ENCODE measurements around the gene ENPP6. TPM values are rescaled to one million over a fixed set of nuclear protein-coding genes. Genes with fewer than 3 reads are reported as not detected.

The ENPP6 gene
- total and polyA plus RNA-seq, 2 donors (not counting 3 experiments of a cell fraction or from before 2014, with no cell fraction given) = not detected

DNA sequence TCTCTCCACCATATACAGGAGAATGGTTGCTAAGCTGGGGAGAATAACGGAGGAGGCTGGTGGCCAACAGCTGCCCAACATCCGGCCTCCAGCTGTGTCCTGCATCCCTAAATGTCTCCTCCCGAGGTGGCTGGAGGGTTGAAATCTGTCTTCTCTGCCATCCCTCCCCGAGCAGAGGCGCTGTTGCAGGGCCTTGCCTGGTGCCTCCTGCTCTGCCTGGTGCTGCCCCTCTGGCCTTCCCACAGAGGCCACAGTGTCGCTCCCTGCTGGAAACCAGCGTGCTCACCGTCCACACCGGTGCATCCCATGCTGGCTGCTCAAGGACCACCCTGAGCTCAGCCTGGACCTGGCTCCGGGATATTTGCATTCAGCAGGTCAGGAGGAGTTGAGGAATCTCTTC, 115.2 kb downstream of the ENPP6 start:
- no peak overlapping the region for H3K27ac ChIP-seq (ENCODE audit: insufficient read depth, low read depth, low read length)
- no peaks in the 10 kb centered on the region for H3K4me1 ChIP-seq (ENCODE audit: control insufficient read depth, extremely low read depth, insufficient read depth, low read length)
- H3K4me2 ChIP-seq (ENCODE audit: insufficient read depth, low read length) = no peak overlapping the region
- H3K9me1 ChIP-seq (replicated peaks; ENCODE audit: control insufficient read depth, extremely low read depth, insufficient read depth, low read length) = no peaks in the 10 kb centered on the region
- ChIA-PET POLR2A (no interaction called here), CTCF (no interaction called here)
- H3K27me3 ChIP-seq (ENCODE audit: control insufficient read depth in 2 of 2, insufficient read depth in 2 of 2, low read length in 2 of 2) = no peaks in the 10 kb centered on the region
- no peak overlapping the region for H3K9ac ChIP-seq (replicated peaks; ENCODE audit: extremely low read depth, insufficient read depth, low read length)
- BruUV-seq (replicated peaks) = no TSS peak
- no peak for DNase-seq (ENCODE audit: low read depth, low spot score)
- no peaks in the 10 kb centered on the region for H3K9me3 ChIP-seq (replicated peaks; ENCODE audit: control insufficient read depth, insufficient read depth, low read length)
- H3K4me3 ChIP-seq (replicated peaks in 1 of 3; ENCODE audit: insufficient read depth in 1 of 3, low read depth in 1 of 3, low read length in 3 of 3) = no peak overlapping the region
- dilution Hi-C loops (cut with MboI; ENCODE audit: extremely low pct_ligation_motif_present, low sequenced_read_pairs) (no loop called here), intact Hi-C loops (cut with micrococcal nuclease) (no loop called here)
- H3K36me3 ChIP-seq (ENCODE audit: control insufficient read depth in 2 of 2, extremely low read depth in 1 of 2, insufficient read depth in 2 of 2, low read length in 2 of 2) = no peaks in the 10 kb centered on the region
- H2AFZ ChIP-seq (ENCODE audit: low read depth, low read length) = no peak overlapping the region
- H4K20me1 ChIP-seq (replicated peaks; ENCODE audit: control insufficient read depth, extremely low read depth, insufficient read depth, low read length) = no peaks in the 10 kb centered on the region
- H3K79me2 ChIP-seq (ENCODE audit: control insufficient read depth, insufficient read depth, low read length) = no peaks in the 10 kb centered on the region
- no peak for FAIRE-seq
- TF ChIP-seq POLR2AphosphoS5 (IDR thresholded peaks at IDR 0.05; ENCODE audit: insufficient read depth, low read depth, low read length) (no peak), JUN (IDR thresholded peaks at IDR 0.05; ENCODE audit: borderline replicate concordance, insufficient read depth, insufficient read length, low read depth) (no peak), FOS (IDR thresholded peaks at IDR 0.05; ENCODE audit: borderline replicate concordance, insufficient read depth, low read length) (no peak), GATA2 (IDR thresholded peaks at IDR 0.05; ENCODE audit: insufficient read depth, insufficient read length, low read depth, low read length) (no peak), POLR2A (IDR thresholded peaks at IDR 0.05; ENCODE audit: low read depth, low read length) (no peak), MYC (IDR thresholded peaks at IDR 0.05; ENCODE audit: low read depth, low read length) (no peak)
- TF ChIP-seq, protein P1, sequence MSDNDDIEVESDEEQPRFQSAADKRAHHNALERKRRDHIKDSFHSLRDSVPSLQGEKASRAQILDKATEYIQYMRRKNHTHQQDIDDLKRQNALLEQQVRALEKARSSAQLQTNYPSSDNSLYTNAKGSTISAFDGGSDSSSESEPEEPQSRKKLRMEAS (IDR thresholded peaks at IDR 0.05; ENCODE audit: insufficient read depth, insufficient read length) = no peak

DNA sequence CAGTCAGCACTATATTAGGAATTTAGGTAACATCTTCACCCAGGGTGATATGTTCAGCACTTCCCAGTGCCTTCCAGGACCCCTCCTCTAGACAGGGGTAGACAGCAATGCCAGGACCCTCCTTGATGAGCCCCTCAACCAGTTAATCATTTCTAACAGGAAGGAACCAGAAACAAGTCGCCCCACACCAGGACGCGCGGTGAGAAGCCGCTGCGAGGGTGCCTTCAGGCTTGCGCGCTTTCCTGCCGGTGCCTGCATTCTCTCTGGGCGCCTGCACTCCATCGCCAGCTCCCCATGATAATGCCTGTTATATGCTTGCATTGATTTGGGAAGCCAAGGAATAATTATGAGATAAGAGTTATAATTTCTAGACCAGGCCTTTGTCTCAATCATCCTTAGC, 116.0 kb downstream of the ENPP6 start:
- dilution Hi-C loops (cut with MboI; ENCODE audit: extremely low pct_ligation_motif_present, low sequenced_read_pairs) = no loop called here
- no peak overlapping the region for H3K9ac ChIP-seq (replicated peaks; ENCODE audit: extremely low read depth, insufficient read depth, low read length)
- POLR2A ChIA-PET = no interaction called here

More for the DNA sequence above, 116.0 kb downstream of the ENPP6 start:
- DNase-seq (ENCODE audit: low read depth, low spot score) (no peak), FAIRE-seq (no peak)
- no TSS peak for BruUV-seq (replicated peaks)
- intact Hi-C loops (cut with micrococcal nuclease) = no loop called here
- Histone ChIP-seq H2AFZ (ENCODE audit: low read depth, low read length) (no peak overlapping the region), H3K36me3 (ENCODE audit: control insufficient read depth in 2 of 2, extremely low read depth in 1 of 2, insufficient read depth in 2 of 2, low read length in 2 of 2) (no peaks in the 10 kb centered on the region), H3K4me1 (ENCODE audit: control insufficient read depth, extremely low read depth, insufficient read depth, low read length) (no peaks in the 10 kb centered on the region), H3K27ac (ENCODE audit: insufficient read depth, low read depth, low read length) (no peak overlapping the region), H3K9me1 (replicated peaks; ENCODE audit: control insufficient read depth, extremely low read depth, insufficient read depth, low read length) (no peaks in the 10 kb centered on the region), H3K9me3 (replicated peaks; ENCODE audit: control insufficient read depth, insufficient read depth, low read length) (no peaks in the 10 kb centered on the region), H3K4me2 (ENCODE audit: insufficient read depth, low read length) (no peak overlapping the region), H3K79me2 (ENCODE audit: control insufficient read depth, insufficient read depth, low read length) (no peaks in the 10 kb centered on the region), H3K4me3 (replicated peaks in 1 of 3; ENCODE audit: insufficient read depth in 1 of 3, low read depth in 1 of 3, low read length in 3 of 3) (no peak overlapping the region), H3K27me3 (ENCODE audit: control insufficient read depth in 2 of 2, insufficient read depth in 2 of 2, low read length in 2 of 2) (no peaks in the 10 kb centered on the region), H4K20me1 (replicated peaks; ENCODE audit: control insufficient read depth, extremely low read depth, insufficient read depth, low read length) (no peaks in the 10 kb centered on the region)
- TF ChIP-seq POLR2AphosphoS5 (IDR thresholded peaks at IDR 0.05; ENCODE audit: insufficient read depth, low read depth, low read length) = no peak
- TF ChIP-seq MYC (IDR thresholded peaks at IDR 0.05; ENCODE audit: low read depth, low read length) = no peak
- TF ChIP-seq, protein P2, sequence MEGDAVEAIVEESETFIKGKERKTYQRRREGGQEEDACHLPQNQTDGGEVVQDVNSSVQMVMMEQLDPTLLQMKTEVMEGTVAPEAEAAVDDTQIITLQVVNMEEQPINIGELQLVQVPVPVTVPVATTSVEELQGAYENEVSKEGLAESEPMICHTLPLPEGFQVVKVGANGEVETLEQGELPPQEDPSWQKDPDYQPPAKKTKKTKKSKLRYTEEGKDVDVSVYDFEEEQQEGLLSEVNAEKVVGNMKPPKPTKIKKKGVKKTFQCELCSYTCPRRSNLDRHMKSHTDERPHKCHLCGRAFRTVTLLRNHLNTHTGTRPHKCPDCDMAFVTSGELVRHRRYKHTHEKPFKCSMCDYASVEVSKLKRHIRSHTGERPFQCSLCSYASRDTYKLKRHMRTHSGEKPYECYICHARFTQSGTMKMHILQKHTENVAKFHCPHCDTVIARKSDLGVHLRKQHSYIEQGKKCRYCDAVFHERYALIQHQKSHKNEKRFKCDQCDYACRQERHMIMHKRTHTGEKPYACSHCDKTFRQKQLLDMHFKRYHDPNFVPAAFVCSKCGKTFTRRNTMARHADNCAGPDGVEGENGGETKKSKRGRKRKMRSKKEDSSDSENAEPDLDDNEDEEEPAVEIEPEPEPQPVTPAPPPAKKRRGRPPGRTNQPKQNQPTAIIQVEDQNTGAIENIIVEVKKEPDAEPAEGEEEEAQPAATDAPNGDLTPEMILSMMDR (IDR thresholded peaks at IDR 0.05; ENCODE audit: extremely low read depth in 1 of 2, insufficient read depth in 1 of 2, low read depth in 1 of 2, low read length in 2 of 2) = no peak
- TF ChIP-seq, protein P1 (IDR thresholded peaks at IDR 0.05; ENCODE audit: insufficient read depth, insufficient read length) = no peak
- TF ChIP-seq POLR2A (IDR thresholded peaks at IDR 0.05; ENCODE audit: low read depth, low read length) = no peak
- no peak for TF ChIP-seq FOS (IDR thresholded peaks at IDR 0.05; ENCODE audit: borderline replicate concordance, insufficient read depth, low read length)
- no peak for TF ChIP-seq GATA2 (IDR thresholded peaks at IDR 0.05; ENCODE audit: insufficient read depth, insufficient read length, low read depth, low read length)
- no peak for TF ChIP-seq JUN (IDR thresholded peaks at IDR 0.05; ENCODE audit: borderline replicate concordance, insufficient read depth, insufficient read length, low read depth)
- TF ChIP-seq EZH2 (IDR thresholded peaks at IDR 0.05; ENCODE audit: borderline replicate concordance, low read depth, low read length, severe bottlenecking) = no peak
- CTCF ChIA-PET = no interaction called here

Data from endothelial cell of umbilical vein (primary cell).